ENCODE measurements around the gene TPD52L1. TPM values are rescaled to one million over a fixed set of nuclear protein-coding genes. Genes with fewer than 3 reads are reported as not detected.

The TPD52L1 gene
- total RNA-seq, 1 donor from 2014 or later, result 7.2 TPM

GRCh38 chr6:125310994-125311649, 157.5 kb downstream of the TPD52L1 start:
- no peaks in the 10 kb centered on the region for H3K36me3 Mint-ChIP-seq (ENCODE audit: unreplicated experiment)
- H3K4me3 Mint-ChIP-seq (ENCODE audit: unreplicated experiment), result no peak overlapping the region
- H3K9me3 Mint-ChIP-seq (ENCODE audit: unreplicated experiment), result no peaks in the 10 kb centered on the region
- H3K4me1 Mint-ChIP-seq (ENCODE audit: unreplicated experiment), result peaks cover 29% of the 10 kb centered on the region
- peak; percentile 85 for TF ChIP-seq CTCF (IDR thresholded peaks at IDR 0.05)
- DNase-seq (ENCODE audit: extremely low spot score, unreplicated experiment), result no peak
- no peaks in the 10 kb centered on the region for H3K27me3 Mint-ChIP-seq (ENCODE audit: unreplicated experiment)
- no peak overlapping the region for H3K27ac Mint-ChIP-seq (ENCODE audit: unreplicated experiment)

- H3K9me3 Mint-ChIP-seq (ENCODE audit: unreplicated experiment), result no peaks in the 10 kb centered on the region
- no peak overlapping the region for H3K27ac Mint-ChIP-seq (ENCODE audit: unreplicated experiment)
- no peak for TF ChIP-seq CTCF (IDR thresholded peaks at IDR 0.05)
- no peak for DNase-seq (ENCODE audit: extremely low spot score, unreplicated experiment)
- H3K4me3 Mint-ChIP-seq (ENCODE audit: unreplicated experiment), result no peak overlapping the region
- H3K27me3 Mint-ChIP-seq (ENCODE audit: unreplicated experiment), result no peaks in the 10 kb centered on the region
- no peaks in the 10 kb centered on the region for H3K36me3 Mint-ChIP-seq (ENCODE audit: unreplicated experiment)
- peaks cover 20% of the 10 kb centered on the region for H3K4me1 Mint-ChIP-seq (ENCODE audit: unreplicated experiment)
These were observed 158.9 kb downstream of the TPD52L1 start for GRCh38 chr6:125312478-125312877.

GRCh38 chr6:125312950-125313349, 159.4 kb downstream of the TPD52L1 start:
- H3K27me3 Mint-ChIP-seq (ENCODE audit: unreplicated experiment), result no peaks in the 10 kb centered on the region
- H3K4me1 Mint-ChIP-seq (ENCODE audit: unreplicated experiment), result peaks cover 15% of the 10 kb centered on the region
- H3K4me3 Mint-ChIP-seq (ENCODE audit: unreplicated experiment), result no peak overlapping the region
- no peak for DNase-seq (ENCODE audit: extremely low spot score, unreplicated experiment)
- no peak for TF ChIP-seq CTCF (IDR thresholded peaks at IDR 0.05)
- H3K36me3 Mint-ChIP-seq (ENCODE audit: unreplicated experiment), result no peaks in the 10 kb centered on the region
- H3K27ac Mint-ChIP-seq (ENCODE audit: unreplicated experiment), result no peak overlapping the region
- H3K9me3 Mint-ChIP-seq (ENCODE audit: unreplicated experiment), result no peaks in the 10 kb centered on the region

Other genes with a start within 250 kb of the TPD52L1 start
- 55.2 and 75.7 TPM in 2 replicates for gene RNF217, start 191.3 kb upstream of the TPD52L1 start, total RNA-seq
- 51.0 and 56.6 TPM in 2 replicates for gene HDDC2, start 148.2 kb downstream of the TPD52L1 start, total RNA-seq